ENCODE measurements around the gene CAMSAP3. TPM values are rescaled to one million over a fixed set of nuclear protein-coding genes. Genes with fewer than 3 reads are reported as not detected.
A peak's percentile ranks its signal among the peaks of the same experiment; 100 is the strongest.
"Not testable (repeated sequence)": the region's sequence is repeated elsewhere in the genome, so short reads cannot be mapped to it uniquely, and the experiment has no call there.

The CAMSAP3 gene
- total RNA-seq, 2 donors from 2014 or later = not detected

DNA sequence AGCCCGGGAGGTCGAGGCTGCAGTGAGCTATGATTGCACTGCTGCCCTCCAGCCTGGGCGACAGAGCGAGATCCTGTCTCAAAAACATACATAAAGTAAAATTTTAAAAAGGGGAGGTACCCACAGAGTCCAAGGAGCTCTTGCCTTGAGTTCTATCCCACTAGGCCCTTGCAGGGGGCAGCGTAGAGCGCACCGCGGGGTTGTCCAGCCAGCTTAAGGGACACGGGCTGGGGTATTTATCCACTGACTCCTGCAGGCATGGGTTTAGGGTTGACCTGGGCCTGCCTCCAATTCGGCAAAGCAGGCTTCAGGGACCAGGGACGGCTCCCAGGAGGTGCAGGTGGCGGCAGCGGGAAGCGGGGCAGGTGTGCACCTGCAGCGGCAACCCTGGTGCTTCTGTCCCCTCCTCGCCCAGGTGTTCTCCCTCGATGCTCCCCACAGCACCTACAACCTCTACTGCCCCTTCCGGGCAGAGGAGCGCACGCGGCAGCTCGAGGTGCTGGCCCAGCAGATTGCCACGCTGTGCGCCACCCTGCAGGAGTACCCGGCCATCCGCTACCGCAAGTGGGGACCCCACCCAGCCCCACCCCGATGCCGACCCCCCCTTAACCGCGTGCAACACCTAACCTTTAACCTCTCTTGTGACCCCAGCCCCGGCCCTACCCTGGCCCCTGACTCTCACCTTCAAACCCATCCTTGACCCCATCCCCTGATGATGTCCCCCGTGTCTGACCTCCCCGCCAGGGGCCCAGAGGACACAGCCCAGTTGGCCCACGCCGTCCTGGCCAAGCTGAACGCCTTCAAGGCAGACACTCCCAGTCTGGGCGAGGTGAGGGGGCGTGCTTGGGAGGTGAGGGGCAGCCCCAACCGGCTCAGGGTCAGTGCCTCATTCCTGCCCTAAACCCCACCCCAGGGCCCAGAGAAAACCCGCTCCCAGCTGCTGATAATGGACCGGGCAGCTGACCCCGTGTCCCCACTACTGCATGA, 45.9 kb downstream of the CAMSAP3 start:
- intact Hi-C loops (cut with DNase I) = no loop called here
- no peak for DNase-seq (ENCODE audit: low spot score)

GRCh38 chr19:7642295-7643030, 46.8 kb downstream of the CAMSAP3 start:
- no peak for DNase-seq (ENCODE audit: low spot score)
- intact Hi-C loops (cut with DNase I) = no loop called here

DNA sequence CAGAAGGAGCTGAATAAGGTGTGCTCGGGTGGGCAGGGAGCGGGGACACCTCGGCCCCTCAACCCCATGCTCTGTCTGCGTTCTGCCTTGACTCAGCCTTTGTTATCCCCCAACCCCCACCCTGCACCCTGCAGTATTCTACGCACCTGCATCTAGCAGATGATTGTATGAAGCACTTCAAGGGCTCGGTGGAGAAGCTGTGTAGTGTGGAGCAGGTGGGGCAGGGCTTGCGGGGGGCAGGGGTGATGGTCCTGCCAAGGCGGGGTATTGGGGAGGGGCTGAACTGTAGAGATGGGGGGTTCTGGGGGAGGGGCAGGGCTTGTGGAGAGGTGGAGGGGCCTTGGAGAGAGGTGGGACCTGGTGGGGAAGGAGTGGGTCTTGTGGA, 47.4 kb downstream of the CAMSAP3 start:
- no peak for DNase-seq (ENCODE audit: low spot score)
- intact Hi-C loops (cut with DNase I) = no loop called here

GRCh38 chr19:7643629-7644549, 48.2 kb downstream of the CAMSAP3 start:
- DNase-seq (ENCODE audit: low spot score); intact Hi-C loops (cut with DNase I): not testable (repeated sequence)

GRCh38 chr19:7644550-7644877, 48.9 kb downstream of the CAMSAP3 start:
- DNase-seq (ENCODE audit: low spot score) = no peak
- intact Hi-C loops (cut with DNase I) = no loop called here

DNA sequence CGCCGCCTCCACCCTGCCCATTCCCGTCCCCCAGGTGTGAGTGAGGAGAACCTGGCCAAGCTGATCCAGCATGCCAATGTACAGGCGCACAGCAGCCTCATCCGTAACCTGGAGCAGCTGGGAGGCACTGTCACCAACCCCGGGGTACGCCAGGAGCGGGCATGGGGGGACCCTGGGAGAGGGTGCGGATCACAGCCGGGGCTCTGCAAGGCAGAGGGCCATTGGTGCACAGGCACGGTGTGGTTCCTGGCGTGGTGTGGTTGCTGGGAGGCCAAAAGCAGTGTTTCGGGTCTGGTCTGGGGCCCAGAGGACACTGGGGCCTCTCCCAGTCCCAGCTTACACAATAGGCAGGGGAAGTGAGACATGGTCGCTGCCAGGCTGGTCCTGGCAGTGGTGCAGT, 49.5 kb downstream of the CAMSAP3 start:
- no peak for DNase-seq (ENCODE audit: low spot score)
- intact Hi-C loops (cut with DNase I) = no loop called here

DNA sequence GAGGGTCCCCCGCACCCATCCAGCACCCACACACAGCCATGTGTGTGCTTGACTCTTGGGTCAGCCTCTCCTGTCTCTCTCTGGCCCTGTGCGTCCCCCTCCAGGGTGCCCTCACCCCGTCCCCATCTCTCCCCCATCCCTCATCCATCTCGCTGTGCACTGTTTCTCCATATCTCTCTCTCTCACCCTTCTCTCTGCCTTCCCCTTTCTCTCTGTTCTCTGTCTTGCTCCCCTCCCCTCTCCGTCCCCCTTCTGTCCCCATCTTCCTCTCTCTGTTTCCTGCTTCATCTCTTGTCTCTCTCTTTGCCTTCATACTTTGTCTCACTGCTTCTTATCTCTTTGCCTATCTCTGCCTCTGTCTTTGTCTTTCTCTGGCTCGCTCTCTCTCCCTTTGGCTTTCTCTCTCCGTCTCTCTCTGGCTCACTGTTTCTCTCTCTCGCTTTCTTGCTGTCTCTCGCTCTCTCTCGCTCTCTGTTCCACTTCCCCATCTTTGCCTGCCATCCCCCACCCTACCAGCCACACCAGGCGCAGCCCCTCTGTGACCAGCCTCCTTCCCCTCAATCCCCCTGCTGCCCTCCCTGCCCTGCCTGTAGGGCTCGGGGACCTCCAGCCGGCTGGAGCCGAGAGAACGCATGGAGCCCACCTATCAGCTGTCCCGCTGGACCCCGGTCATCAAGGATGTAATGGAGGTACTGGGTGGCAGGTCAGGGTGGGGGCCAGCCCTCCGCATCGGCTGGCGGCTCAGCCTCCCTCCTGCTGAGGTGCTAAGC, 50.2 kb downstream of the CAMSAP3 start:
- intact Hi-C loops (cut with DNase I) = no loop called here
- no peak for DNase-seq (ENCODE audit: low spot score)

- DNase-seq (ENCODE audit: low spot score) = no peak
- intact Hi-C loops (cut with DNase I) = no loop called here
These were observed 50.7 kb downstream of the CAMSAP3 start for GRCh38 chr19:7646426-7646700.

DNA sequence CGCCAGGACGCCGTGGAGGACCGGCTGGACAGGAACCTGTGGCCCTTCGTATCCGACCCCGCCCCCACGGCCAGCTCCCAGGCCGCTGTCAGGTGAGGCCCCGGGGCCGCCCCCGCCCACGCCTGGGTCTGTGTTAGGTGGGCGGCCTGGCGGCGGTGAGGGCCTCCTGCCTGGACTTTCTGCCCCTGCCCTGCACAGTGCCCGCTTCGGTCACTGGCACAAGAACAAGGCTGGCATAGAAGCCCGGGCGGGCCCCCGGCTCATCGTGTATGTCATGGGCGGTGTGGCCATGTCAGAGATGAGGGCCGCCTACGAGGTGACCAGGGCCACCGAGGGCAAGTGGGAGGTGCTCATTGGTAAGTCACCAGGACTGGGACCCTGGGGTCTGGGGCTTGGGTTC, 51.5 kb downstream of the CAMSAP3 start:
- no peak for DNase-seq (ENCODE audit: low spot score)
- intact Hi-C loops (cut with DNase I) = no loop called here

GRCh38 chr19:7648265-7649014, 52.8 kb downstream of the CAMSAP3 start:
- no peak for DNase-seq (ENCODE audit: low spot score)
- intact Hi-C loops (cut with DNase I) = no loop called here

- intact Hi-C loops (cut with DNase I) = loop anchor here in 1 of 2 donors (5.0 kb wide), 1 partner anchor 152 kb away; no protein-coding TSS in a partner anchor
- no peak for DNase-seq (ENCODE audit: low spot score)
These were observed 54.5 kb downstream of the CAMSAP3 start for GRCh38 chr19:7650148-7650547.

GRCh38 chr19:7652061-7652641, 56.5 kb downstream of the CAMSAP3 start:
- peak; percentile 96 for DNase-seq (ENCODE audit: low spot score)
- intact Hi-C loops (cut with DNase I) = loop anchor here in 1 of 2 donors (5.0 kb wide), 1 partner anchor 150 kb away; no protein-coding TSS in a partner anchor

- DNase-seq (ENCODE audit: low spot score) = no peak
- intact Hi-C loops (cut with DNase I) = loop anchor here in 1 of 2 donors (5.0 kb wide), 1 partner anchor 148 kb away; no protein-coding TSS in a partner anchor
These were observed 58.7 kb downstream of the CAMSAP3 start for GRCh38 chr19:7654401-7654800.

DNA sequence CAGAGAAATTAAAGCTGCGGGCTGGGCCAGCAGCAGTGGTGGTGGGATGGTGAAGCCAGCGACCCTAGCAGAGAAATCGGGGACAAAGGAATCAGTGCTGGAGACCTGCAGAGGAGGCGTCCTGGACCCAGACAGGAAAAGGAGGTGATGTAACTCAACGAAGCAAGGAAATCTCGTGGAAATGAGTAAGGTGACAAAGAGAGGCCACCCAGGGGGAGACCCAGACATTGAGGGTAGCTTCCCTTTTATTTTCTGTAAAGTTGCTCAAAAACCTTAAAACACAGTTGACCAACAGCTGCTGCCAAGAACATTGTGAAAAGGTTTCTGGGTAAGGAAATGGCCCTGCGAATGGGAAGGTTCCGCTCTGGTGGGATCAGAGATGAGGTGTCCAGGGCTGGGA, 59.9 kb downstream of the CAMSAP3 start:
- no peak for DNase-seq (ENCODE audit: low spot score)

DNA sequence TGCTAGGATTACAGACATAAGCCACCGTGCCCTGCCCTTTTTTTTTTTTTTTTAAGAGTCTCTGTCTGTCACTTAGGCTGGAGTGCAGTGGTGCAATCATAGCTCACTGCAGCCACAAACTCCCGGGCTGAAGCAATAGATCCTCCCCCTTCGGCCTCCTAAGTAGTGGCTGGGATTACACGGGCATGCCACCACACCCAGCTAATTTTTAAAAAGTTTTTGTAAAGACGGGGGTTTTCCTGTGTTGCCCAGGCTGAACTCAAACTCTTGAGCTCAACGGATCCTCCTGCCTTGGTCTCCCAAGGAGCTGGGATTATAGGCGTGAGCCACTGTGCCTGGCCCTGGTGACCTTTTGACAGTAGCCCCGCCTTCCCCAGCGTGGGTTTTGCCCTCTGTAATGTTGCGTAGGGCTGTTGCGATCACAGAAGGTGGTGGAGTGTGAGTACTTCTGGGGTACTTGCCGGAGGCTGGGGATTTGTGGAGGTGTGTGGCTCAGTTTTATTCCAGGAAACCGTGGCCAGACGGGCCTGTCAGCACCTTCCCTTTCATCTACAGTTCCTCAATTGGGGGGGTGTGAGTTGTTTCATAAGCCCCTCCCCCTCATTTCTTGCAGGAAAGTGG, 61.6 kb downstream of the CAMSAP3 start:
- intact Hi-C loops (cut with DNase I) = no loop called here
- no peak for DNase-seq (ENCODE audit: low spot score)

More for the DNA sequence above, 59.9 kb downstream of the CAMSAP3 start:
- intact Hi-C loops (cut with DNase I) = no loop called here

- no peak for DNase-seq (ENCODE audit: low spot score)
- intact Hi-C loops (cut with DNase I) = no loop called here
These were observed 62.6 kb downstream of the CAMSAP3 start for GRCh38 chr19:7658219-7658686.

Measured in posterior vena cava (tissue), 2 donors.